GM13977 (cell line): ENCODE results near the gene CNPY3.

Experiments
- DNase-seq: peaks from one replicate; pipeline ENCODE4 v3.0.0; 2012; ENCODE audit warnings: low spot score
- in situ Hi-C: fragments of 300-500 bp; cut with MboI; formaldehyde crosslinking; loops from one replicate; pipeline ENCODE4 v1.12.0; 2022; ENCODE audit warnings: low sequenced_read_pairs, low pct_unique_long_range_greater_than_20kb, mixed read lengths, inconsistent platforms; ENCODE audit not compliant: unreplicated experiment
- TF ChIP-seq, protein P1 (sequence below): IDR thresholded peaks from 2 replicates; pipeline ENCODE4 v1.5.1; 2012; ENCODE audit warnings: mild to moderate bottlenecking, control low read depth; ENCODE audit not compliant: insufficient read depth; ENCODE audit errors: extremely low read depth, missing control alignments

Gene CNPY3

DNA sequence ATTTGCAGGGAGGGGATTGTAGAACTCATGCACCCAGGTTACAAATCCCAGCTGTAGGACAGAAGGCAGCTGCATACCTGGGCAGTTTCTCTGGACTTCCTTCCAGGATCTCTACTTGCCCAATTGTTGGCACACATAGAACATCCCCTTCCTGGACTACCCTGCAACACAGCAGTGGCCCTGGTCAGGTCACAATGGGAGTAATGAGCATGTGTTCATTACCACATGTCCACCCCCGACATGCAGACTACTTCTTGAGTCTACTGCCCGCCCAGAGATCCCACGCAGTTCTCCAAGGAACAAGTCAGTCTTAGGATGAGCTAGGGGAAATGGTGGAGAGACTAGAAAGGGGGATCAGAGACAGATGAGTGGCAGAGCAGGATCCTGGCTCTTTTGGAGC is 44.6 kb downstream of the CNPY3 start:
- in situ Hi-C loops, result no loop called here
- TF ChIP-seq, protein P1, sequence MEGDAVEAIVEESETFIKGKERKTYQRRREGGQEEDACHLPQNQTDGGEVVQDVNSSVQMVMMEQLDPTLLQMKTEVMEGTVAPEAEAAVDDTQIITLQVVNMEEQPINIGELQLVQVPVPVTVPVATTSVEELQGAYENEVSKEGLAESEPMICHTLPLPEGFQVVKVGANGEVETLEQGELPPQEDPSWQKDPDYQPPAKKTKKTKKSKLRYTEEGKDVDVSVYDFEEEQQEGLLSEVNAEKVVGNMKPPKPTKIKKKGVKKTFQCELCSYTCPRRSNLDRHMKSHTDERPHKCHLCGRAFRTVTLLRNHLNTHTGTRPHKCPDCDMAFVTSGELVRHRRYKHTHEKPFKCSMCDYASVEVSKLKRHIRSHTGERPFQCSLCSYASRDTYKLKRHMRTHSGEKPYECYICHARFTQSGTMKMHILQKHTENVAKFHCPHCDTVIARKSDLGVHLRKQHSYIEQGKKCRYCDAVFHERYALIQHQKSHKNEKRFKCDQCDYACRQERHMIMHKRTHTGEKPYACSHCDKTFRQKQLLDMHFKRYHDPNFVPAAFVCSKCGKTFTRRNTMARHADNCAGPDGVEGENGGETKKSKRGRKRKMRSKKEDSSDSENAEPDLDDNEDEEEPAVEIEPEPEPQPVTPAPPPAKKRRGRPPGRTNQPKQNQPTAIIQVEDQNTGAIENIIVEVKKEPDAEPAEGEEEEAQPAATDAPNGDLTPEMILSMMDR, result no peak
- DNase-seq, result no peak

DNA sequence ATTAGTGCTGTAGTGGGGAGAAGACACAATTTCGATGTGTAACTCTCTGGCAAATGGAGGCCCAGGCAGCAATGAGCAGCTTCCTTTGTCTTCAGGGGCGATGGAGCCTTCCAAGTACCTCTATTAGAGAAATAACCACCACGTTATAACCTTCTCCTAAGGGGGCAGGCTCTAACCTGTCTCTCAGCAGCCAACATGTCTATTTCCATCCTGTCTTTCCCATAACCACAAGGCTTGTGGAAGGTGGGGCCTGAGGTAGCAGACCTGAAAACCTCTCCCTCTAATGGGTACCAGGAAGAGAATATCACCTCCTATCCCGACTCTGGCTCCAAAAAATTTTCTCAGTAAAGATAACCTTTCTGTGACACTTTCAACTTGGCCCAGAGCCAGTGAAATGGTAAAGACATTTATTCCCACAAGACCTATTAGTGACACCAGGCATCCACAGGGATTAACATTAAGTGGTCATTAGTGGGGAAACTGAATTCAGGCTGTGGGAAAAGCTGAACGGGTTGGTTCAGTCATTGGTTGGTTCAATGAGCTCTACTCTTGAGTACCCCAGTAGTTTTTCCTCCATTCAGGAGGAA is 45.7 kb downstream of the CNPY3 start:
- no peak for DNase-seq
- in situ Hi-C loops, result no loop called here
- TF ChIP-seq, protein P1, result no peak

DNA sequence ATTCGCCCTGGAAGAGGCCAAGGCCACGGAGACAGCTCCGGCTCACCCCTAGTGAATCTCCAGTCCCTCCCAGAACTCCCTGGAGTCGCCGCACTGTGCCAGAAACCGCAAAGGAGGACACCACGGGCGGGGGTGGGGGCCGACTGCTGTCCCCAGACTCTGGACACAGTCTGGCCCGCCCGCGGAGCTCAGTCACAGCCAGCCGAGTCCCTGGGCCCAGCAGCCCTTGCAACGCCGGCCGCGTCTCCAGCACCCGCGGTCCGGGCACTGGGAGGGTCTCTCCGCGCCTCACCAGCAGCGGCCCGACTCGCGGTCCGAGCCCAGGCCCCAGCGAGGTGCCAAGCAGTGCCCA is 49.2 kb downstream of the CNPY3 start:
- DNase-seq, result peak; percentile 47
- in situ Hi-C loops, result no loop called here
- TF ChIP-seq, protein P1, result no peak

DNA sequence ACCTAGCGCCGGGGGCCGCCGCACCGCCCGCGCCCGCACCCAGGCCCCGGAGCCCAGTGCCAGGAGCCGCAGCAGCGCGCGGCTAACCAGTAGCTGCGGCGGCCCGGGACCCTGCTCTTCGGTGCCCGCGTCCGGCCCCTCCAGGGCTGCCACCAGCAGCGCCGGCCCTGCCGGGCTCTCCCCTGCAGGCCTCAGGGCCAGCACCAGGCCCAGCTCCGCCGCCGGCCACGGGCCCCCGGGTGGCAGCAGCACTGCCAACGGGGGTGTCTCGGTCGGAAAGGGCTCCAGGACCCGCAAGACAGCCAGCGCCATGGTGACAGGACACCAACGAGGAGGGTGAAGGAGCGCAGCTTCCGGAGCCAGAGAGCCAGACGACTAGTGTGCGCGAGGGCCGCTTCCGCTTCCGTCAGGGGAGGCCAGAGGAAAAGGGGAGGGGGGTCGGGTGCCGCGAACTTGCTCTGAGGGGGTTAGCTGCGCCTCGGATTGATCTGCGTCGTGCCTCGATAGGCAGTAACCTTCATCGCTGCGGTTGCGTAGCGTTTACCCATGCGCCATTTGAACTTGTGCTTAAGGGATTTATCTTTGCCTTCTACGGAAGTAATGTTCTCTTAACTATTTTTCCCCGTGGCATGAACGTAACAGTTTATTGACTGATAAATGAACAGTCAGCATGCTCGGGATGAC is 49.7 kb downstream of the CNPY3 start, which contains the start of gene PEX6:
Gene PEX6 (minus strand): TSS at position 343 of the 684 bp plus-strand sequence. CDS start 31 bp downstream, at position 312.
- TF ChIP-seq, protein P1, result no peak
- peak; percentile 95 for DNase-seq
- in situ Hi-C loops, result no loop called here

DNA sequence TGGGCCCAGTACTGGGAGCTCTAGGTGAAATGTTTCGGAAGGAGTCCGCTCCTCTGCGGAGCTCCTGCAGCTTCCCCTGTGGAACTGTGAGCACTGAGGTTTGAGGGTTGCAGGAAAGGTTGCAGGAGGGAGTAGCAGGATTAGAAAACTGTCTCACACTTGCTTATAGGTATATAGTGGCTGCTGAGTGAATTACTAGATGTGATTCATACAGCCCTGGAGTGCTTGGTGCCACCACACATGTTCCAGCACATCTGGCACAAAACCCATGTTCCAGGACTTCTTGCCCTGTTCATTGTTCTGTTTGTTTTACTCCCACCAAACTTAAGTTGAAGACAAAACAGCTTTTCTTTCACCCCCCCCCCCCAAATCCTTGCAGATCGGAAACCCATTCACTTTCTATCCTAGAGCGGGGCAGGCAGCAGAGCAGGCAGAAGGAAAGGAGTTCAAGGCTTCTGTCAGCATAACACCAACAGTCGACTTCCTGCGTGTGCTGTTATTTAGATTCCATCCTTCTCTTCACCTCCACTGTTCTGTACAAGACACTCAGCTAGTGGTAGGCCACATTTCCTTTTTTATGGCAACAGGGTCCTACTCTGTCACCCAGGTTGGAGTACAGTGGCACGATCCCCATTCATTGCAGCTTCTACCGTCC is 50.4 kb downstream of the CNPY3 start:
- DNase-seq, result no peak
- in situ Hi-C loops, result no loop called here
- TF ChIP-seq, protein P1, result no peak

DNA sequence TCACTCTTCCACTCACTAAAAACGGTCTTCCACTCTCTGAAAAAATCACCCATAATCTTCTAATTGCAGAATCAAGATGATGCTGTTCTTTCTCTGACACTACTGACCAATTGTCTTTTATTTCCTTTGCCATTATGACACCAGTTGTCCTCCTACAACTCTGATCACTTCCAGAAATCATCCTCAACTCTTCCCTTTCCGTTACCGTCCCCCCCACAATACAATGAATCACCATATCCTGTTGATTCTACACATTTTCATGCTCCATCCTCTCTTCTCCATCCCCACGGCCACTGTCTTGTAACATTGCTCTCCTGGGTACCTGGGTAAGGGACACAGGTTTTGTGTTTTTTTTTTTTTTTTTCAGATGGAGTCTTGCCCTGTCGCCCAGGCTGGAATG is 52.6 kb downstream of the CNPY3 start:
- TF ChIP-seq, protein P1, result no peak
- DNase-seq, result no peak
- in situ Hi-C loops, result no loop called here
